Ovary (tissue), 3 donors: ENCODE results near the gene SIPA1L3.

Source experiments
- CTCF ChIP-seq, 3 donors: fragments of 450-650 bp in 2 of 3; fragments of 200-600 bp in 1 of 3; IDR thresholded peaks; one replicate each; pipeline versions ENCODE4 v1.5.1 to v1.8.0; 2016 to 2022; ENCODE audit warnings: antibody characterized with exemption in 3 of 3, mild to moderate bottlenecking in 1 of 3
- EP300 ChIP-seq: sonication (generic); formaldehyde crosslinking; IDR thresholded peaks from one replicate; pipeline ENCODE4 v1.6.1; 2017; ENCODE audit warnings: antibody characterized with exemption
- POLR2A ChIP-seq: fragments of 450-650 bp; IDR thresholded peaks from one replicate; pipeline ENCODE4 v1.6.1; 2017; ENCODE audit warnings: antibody characterized with exemption, mild to moderate bottlenecking, moderate library complexity
- donor health status: DM: no; HTN: no; CAD: no.

GRCh38 chr19:37975071-37975470, 68.1 kb downstream of the SIPA1L3 start:
- TF ChIP-seq CTCF (IDR thresholded peaks at IDR 0.05) = no peak
- no peak for TF ChIP-seq POLR2A
- no peak for TF ChIP-seq EP300
